Measurements from ENCODE around the gene GNA12.

Gene GNA12

GRCh38 chr7:2826771-2827170 lies 17.3 kb downstream of the GNA12 start:
- peaks cover 36% of the 10 kb centered on the region for H3K36me3 Mint-ChIP-seq (ENCODE audit: low read depth)
- H3K9me3 Mint-ChIP-seq = no peaks in the 10 kb centered on the region
- peak overlapping the region in 1 of 3 experiments; percentile 12 for H3K27ac Mint-ChIP-seq
- no peak for TF ChIP-seq CTCF (IDR thresholded peaks at IDR 0.05; ENCODE audit: unreplicated experiment in 3 of 3)
- H3K4me3 Mint-ChIP-seq = no peak overlapping the region
- peaks cover 42% of the 10 kb centered on the region for H3K4me1 Mint-ChIP-seq
- no peaks in the 10 kb centered on the region for H3K27me3 Mint-ChIP-seq (ENCODE audit: low read depth)

- H3K4me1 Mint-ChIP-seq = peaks cover 53% of the 10 kb centered on the region
- no peak for TF ChIP-seq CTCF (IDR thresholded peaks at IDR 0.05; ENCODE audit: unreplicated experiment in 3 of 3)
- peak overlapping the region; percentile 45 to 53 (median 52) for H3K27ac Mint-ChIP-seq
- H3K36me3 Mint-ChIP-seq (ENCODE audit: low read depth) = peaks cover 36% of the 10 kb centered on the region
- H3K4me3 Mint-ChIP-seq = peak overlapping the region in 2 of 3 experiments; percentile 5 to 32
- H3K27me3 Mint-ChIP-seq (ENCODE audit: low read depth) = no peaks in the 10 kb centered on the region
- H3K9me3 Mint-ChIP-seq = no peaks in the 10 kb centered on the region
Observed at GRCh38 chr7:2825559-2826227, 18.4 kb downstream of the GNA12 start.

- peak overlapping the region; percentile 45 to 66 (median 53) for H3K27ac Mint-ChIP-seq
- H3K4me3 Mint-ChIP-seq = peak overlapping the region in 2 of 3 experiments; percentile 5 to 32
- H3K4me1 Mint-ChIP-seq = peaks cover 56% of the 10 kb centered on the region
- H3K27me3 Mint-ChIP-seq (ENCODE audit: low read depth) = no peaks in the 10 kb centered on the region
- no peak for TF ChIP-seq CTCF (IDR thresholded peaks at IDR 0.05; ENCODE audit: unreplicated experiment in 3 of 3)
- no peaks in the 10 kb centered on the region for H3K9me3 Mint-ChIP-seq
- H3K36me3 Mint-ChIP-seq (ENCODE audit: low read depth) = peaks cover 28% of the 10 kb centered on the region
Observed at GRCh38 chr7:2824678-2825461, 19.2 kb downstream of the GNA12 start.

- TF ChIP-seq CTCF (IDR thresholded peaks at IDR 0.05; ENCODE audit: unreplicated experiment in 3 of 3) = no peak
- Mint-ChIP-seq H3K36me3 (ENCODE audit: low read depth) (peaks cover 21% of the 10 kb centered on the region), H3K27ac (peak overlapping the region; percentile 27 to 66 (median 45)), H3K27me3 (ENCODE audit: low read depth) (no peaks in the 10 kb centered on the region), H3K9me3 (no peaks in the 10 kb centered on the region), H3K4me1 (peaks cover 60% of the 10 kb centered on the region), H3K4me3 (no peak overlapping the region)
Observed at GRCh38 chr7:2824026-2824677, 20.0 kb downstream of the GNA12 start.

GRCh38 chr7:2823130-2823529 lies 21.0 kb downstream of the GNA12 start:
- Mint-ChIP-seq H3K9me3 (no peaks in the 10 kb centered on the region), H3K27me3 (ENCODE audit: low read depth) (no peaks in the 10 kb centered on the region), H3K36me3 (ENCODE audit: low read depth) (peaks cover 21% of the 10 kb centered on the region), H3K4me3 (no peak overlapping the region), H3K27ac (peak overlapping the region; percentile 15 to 45 (median 36)), H3K4me1 (peaks cover 62% of the 10 kb centered on the region)
- TF ChIP-seq CTCF (IDR thresholded peaks at IDR 0.05; ENCODE audit: unreplicated experiment in 3 of 3) = no peak

All from nephron (organoid).